Panc1 (cell line): ENCODE measurements around the gene HSF5. TPM values are rescaled to one million over a fixed set of nuclear protein-coding genes. Genes with fewer than 3 reads are reported as not detected.

Source experiments
- ATAC-seq: fragments of 200-7000 bp; cut with Tn5 transposase; 2 replicates; pipeline ENCODE4 v1.9.1; 2020; ENCODE audit warnings: mild to moderate bottlenecking, moderate library complexity
- BruUV-seq: library from RNA; stranded (reverse); fragments of 400-500 nt; replicated peaks from 2 replicates; lab custom pipeline; 2021; lab: Mats Ljungman, UMichigan
- CTCF ChIA-PET: fragments of 300-600 bp; sonication (Branson Sonifier 250); formaldehyde crosslinking; loops from one replicate; lab custom pipeline; 2022; ENCODE audit warnings: antibody characterized with exemption; lab: Charles Lee
- POLR2A ChIA-PET: fragments of 300-600 bp; sonication (Branson Sonifier 250); formaldehyde crosslinking; loops from one replicate; lab custom pipeline; 2022; ENCODE audit warnings: antibody characterized with exemption; lab: Charles Lee
- DNase-seq: peaks from one replicate; pipeline ENCODE4 v3.0.0-alpha.2; 2010; ENCODE audit warnings: low read depth, low spot score
- H3K27ac ChIP-seq: 2 replicates; pipeline ENCODE4 v1.5.1; 2011; ENCODE audit warnings: mild to moderate bottlenecking, low read length, inconsistent platforms
- H3K27me3 ChIP-seq: fragments of 200-500 bp; sonication (Bioruptor generic); 2 replicates; pipeline ENCODE4 v1.6.0; 2014; ENCODE audit warnings: low read length, inconsistent platforms; ENCODE audit not compliant: control insufficient read depth, insufficient read depth
- H3K36me3 ChIP-seq: fragments of 200-500 bp; sonication (Bioruptor generic); 2 replicates; pipeline ENCODE4 v1.5.1; 2014; ENCODE audit warnings: inconsistent platforms, mild to moderate bottlenecking, low read length, moderate library complexity; ENCODE audit not compliant: control insufficient read depth, insufficient read depth
- H3K4me1 ChIP-seq: 2 replicates; pipeline ENCODE4 v1.5.1; 2011; ENCODE audit warnings: inconsistent platforms, mild to moderate bottlenecking, low read length, moderate library complexity; ENCODE audit not compliant: control insufficient read depth, insufficient read depth
- H3K4me3 ChIP-seq, 2 experiments: 2 replicates each; pipeline ENCODE4 v1.5.1; 2011 to 2012; ENCODE audit warnings: low read depth in 2 of 2, low read length in 2 of 2, mild to moderate bottlenecking in 2 of 2, inconsistent platforms in 1 of 2, moderate library complexity in 1 of 2
- H3K9me3 ChIP-seq: fragments of 200-500 bp; sonication (Bioruptor generic); 2 replicates; pipeline ENCODE4 v1.5.1; 2014; ENCODE audit warnings: low read depth, mild to moderate bottlenecking, inconsistent platforms, low read length, moderate library complexity; ENCODE audit not compliant: control insufficient read depth, insufficient read depth
- POLR2AphosphoS5 ChIP-seq: IDR thresholded peaks from 2 replicates; pipeline ENCODE4 v1.6.1; 2012; ENCODE audit warnings: mild to moderate bottlenecking, low read depth, low read length, moderate library complexity
- REST ChIP-seq, 2 experiments: IDR thresholded peaks; 2 replicates each; pipeline ENCODE4 v1.6.1; 2011 to 2012; ENCODE audit warnings: low read depth in 2 of 2, control low read depth in 1 of 2, low read length in 1 of 2, mild to moderate bottlenecking in 1 of 2, moderate library complexity in 1 of 2; ENCODE audit not compliant: insufficient read depth in 1 of 2
- SIN3A ChIP-seq: IDR thresholded peaks from 2 replicates; pipeline ENCODE4 v1.6.1; 2012; ENCODE audit warnings: low read depth, mild to moderate bottlenecking, low read length, moderate library complexity, borderline replicate concordance; ENCODE audit not compliant: insufficient read depth
- TCF7L2 ChIP-seq: IDR thresholded peaks from 2 replicates; pipeline ENCODE4 v1.6.1; 2011; ENCODE audit warnings: mild to moderate bottlenecking, low read depth, low read length, inconsistent platforms
- in situ Hi-C: cut with HindIII; loops from 2 replicates; pipeline ENCODE4 v1.10.0; 2016; ENCODE audit warnings: low sequenced_read_pairs, low pct_unique_long_range_greater_than_20kb
- intact Hi-C: fragments of 100-400 bp; cut with micrococcal nuclease; formaldehyde crosslinking; loops from one replicate; pipeline ENCODE4 v1.10.0; 2022; ENCODE audit not compliant: unreplicated experiment
- total RNA-seq: library from RNA; stranded (reverse); gene quantifications from one replicate; pipeline ENCODE4 v1.2.1, GENCODE V29; 2021; ENCODE audit not compliant: unreplicated experiment
- TF ChIP-seq, protein P1 (sequence below): fragments of 450-650 bp; IDR thresholded peaks from 2 replicates; pipeline ENCODE4 v1.5.1; 2017; ENCODE audit warnings: mild to moderate bottlenecking

The HSF5 gene
- total RNA-seq, 1 experiment from 2014 or later: not detected

DNA sequence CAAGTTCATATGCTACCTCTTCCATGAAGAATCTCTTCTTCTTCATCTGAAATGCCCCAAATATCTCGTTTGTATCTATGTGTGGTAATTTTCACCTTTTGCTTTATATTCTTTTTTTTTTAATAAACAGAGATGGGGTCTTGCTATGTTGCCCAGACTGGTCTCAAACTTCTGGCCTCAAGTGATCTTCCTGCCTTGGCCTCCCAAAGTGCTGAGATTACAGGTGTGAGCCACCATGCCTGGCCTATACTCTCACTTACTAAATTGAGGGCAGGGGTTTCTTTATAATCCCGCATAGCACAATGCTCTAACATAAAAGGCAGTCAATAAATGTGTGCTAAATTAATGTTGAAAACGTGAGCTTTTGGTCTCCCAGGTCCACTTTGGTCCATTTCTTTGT is 101.5 kb downstream of the HSF5 start:
- H3K4me1 ChIP-seq: peaks cover 20% of the 10 kb centered on the region
- H3K9me3 ChIP-seq: no peaks in the 10 kb centered on the region
- no peaks in the 10 kb centered on the region for H3K36me3 ChIP-seq
- intact Hi-C loops (no loop called here), in situ Hi-C loops (no loop called here)
- H3K4me3 ChIP-seq: no peak overlapping the region
- H3K27ac ChIP-seq: no peak overlapping the region
- POLR2A ChIA-PET: no interaction called here
- no peak for DNase-seq
- CTCF ChIA-PET: no interaction called here
- TF ChIP-seq, protein P1, sequence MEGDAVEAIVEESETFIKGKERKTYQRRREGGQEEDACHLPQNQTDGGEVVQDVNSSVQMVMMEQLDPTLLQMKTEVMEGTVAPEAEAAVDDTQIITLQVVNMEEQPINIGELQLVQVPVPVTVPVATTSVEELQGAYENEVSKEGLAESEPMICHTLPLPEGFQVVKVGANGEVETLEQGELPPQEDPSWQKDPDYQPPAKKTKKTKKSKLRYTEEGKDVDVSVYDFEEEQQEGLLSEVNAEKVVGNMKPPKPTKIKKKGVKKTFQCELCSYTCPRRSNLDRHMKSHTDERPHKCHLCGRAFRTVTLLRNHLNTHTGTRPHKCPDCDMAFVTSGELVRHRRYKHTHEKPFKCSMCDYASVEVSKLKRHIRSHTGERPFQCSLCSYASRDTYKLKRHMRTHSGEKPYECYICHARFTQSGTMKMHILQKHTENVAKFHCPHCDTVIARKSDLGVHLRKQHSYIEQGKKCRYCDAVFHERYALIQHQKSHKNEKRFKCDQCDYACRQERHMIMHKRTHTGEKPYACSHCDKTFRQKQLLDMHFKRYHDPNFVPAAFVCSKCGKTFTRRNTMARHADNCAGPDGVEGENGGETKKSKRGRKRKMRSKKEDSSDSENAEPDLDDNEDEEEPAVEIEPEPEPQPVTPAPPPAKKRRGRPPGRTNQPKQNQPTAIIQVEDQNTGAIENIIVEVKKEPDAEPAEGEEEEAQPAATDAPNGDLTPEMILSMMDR: no peak
- TF ChIP-seq POLR2AphosphoS5: no peak
- no peak for TF ChIP-seq TCF7L2
- TF ChIP-seq SIN3A: no peak
- TF ChIP-seq REST (IDR thresholded peaks at IDR 0.05; ENCODE audit: insufficient read depth in 1 of 2, low read depth in 2 of 2, low read length in 1 of 2): no peak
- ATAC-seq: no peak
- no TSS peak for BruUV-seq
- no peaks in the 10 kb centered on the region; the same call in 1 of the 2 replicates for H3K27me3 ChIP-seq

DNA sequence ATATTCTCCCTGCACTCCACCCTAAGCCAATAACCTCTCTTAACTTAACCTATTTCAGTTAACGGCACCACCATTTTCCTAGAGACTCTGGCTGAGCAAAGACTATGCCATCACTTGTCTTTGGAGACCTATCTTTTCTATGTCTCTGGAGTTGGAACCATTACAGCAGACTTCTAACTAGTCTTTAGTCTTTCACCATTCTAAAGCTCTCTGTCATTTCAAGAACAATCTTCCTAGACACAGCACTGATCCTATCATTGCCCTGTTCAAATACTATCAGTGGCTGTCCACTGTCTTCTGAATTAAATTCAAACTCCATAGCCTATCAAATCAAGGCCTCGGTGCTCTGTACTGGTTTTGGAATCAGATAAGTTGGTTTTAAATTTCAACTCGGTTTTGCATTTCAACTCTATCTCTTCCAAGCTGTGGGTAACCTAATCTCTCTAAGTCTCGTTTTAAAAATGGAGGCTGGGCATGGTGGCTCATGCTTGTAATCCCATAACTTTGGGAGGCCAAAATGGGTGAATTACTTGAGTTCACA is 102.8 kb downstream of the HSF5 start:
- Histone ChIP-seq H3K4me3 (no peak overlapping the region), H3K27ac (no peak overlapping the region), H3K4me1 (peaks cover 10% of the 10 kb centered on the region), H3K9me3 (no peaks in the 10 kb centered on the region), H3K27me3 (no peaks in the 10 kb centered on the region; the same call in 1 of the 2 replicates), H3K36me3 (no peaks in the 10 kb centered on the region)
- DNase-seq (no peak), ATAC-seq (no peak)
- ChIA-PET CTCF (no interaction called here), POLR2A (no interaction called here)
- intact Hi-C loops (no loop called here), in situ Hi-C loops (no loop called here)
- TF ChIP-seq TCF7L2: no peak
- no peak for TF ChIP-seq REST (IDR thresholded peaks at IDR 0.05; ENCODE audit: insufficient read depth in 1 of 2, low read depth in 2 of 2, low read length in 1 of 2)
- no peak for TF ChIP-seq SIN3A
- TF ChIP-seq POLR2AphosphoS5: no peak
- TF ChIP-seq, protein P1: no peak
- BruUV-seq: no TSS peak
